Measurements from ENCODE around the gene ETFA.

GRCh38 chr15:76177491-76178040 is 133.7 kb downstream of the ETFA start:
- TF ChIP-seq L3MBTL2 (conservative IDR thresholded peaks at IDR 0.05) (no peak), ELF4 (IDR thresholded peaks at IDR 0.05) (no peak), NFRKB (IDR thresholded peaks at IDR 0.05) (no peak), FOXK2 (IDR thresholded peaks at IDR 0.05) (no peak)
